ENCODE measurements around the gene KIZ.

The KIZ gene

DNA sequence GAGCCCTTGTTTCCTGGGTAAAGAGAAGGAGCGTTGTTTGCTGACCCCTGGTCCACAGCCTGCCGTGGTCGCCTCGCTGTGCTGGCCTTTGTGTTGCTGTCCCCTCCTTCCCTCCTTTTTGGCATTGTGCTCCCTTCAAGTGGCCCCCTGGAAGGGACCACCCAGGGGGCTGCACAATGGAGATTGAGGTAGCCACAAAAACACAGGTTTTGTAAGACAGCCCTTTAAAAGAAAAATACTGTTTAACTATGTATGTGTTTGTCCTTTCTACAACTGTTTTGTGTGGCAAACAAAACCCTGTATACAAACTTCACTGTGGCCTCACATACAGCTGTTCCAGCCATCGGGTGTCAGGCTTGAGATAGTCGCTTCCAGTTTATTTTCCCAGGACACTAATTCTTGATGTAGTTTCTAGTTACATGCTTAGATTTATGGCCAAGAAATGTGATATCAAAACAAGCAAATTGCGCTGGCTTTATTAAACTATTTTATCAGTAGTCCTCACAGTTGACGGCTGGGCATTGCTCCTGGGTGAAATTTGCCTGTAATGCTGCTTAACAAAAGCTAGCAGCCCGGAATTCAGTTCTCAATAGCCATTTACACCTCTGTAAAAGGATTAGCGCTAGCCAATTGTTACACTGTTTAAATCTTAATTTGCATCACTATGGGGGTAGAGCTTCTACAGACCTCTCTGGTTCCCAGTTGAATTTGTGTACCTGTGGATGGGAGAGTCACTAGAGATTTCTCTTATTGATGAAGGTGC lies 64.1 kb downstream of the KIZ start:
- TF ChIP-seq, protein P1, sequence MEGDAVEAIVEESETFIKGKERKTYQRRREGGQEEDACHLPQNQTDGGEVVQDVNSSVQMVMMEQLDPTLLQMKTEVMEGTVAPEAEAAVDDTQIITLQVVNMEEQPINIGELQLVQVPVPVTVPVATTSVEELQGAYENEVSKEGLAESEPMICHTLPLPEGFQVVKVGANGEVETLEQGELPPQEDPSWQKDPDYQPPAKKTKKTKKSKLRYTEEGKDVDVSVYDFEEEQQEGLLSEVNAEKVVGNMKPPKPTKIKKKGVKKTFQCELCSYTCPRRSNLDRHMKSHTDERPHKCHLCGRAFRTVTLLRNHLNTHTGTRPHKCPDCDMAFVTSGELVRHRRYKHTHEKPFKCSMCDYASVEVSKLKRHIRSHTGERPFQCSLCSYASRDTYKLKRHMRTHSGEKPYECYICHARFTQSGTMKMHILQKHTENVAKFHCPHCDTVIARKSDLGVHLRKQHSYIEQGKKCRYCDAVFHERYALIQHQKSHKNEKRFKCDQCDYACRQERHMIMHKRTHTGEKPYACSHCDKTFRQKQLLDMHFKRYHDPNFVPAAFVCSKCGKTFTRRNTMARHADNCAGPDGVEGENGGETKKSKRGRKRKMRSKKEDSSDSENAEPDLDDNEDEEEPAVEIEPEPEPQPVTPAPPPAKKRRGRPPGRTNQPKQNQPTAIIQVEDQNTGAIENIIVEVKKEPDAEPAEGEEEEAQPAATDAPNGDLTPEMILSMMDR (IDR thresholded peaks at IDR 0.05; ENCODE audit: extremely low read depth, insufficient read depth, missing control alignments) = no peak
- no peak for DNase-seq (ENCODE audit: low spot score)

DNA sequence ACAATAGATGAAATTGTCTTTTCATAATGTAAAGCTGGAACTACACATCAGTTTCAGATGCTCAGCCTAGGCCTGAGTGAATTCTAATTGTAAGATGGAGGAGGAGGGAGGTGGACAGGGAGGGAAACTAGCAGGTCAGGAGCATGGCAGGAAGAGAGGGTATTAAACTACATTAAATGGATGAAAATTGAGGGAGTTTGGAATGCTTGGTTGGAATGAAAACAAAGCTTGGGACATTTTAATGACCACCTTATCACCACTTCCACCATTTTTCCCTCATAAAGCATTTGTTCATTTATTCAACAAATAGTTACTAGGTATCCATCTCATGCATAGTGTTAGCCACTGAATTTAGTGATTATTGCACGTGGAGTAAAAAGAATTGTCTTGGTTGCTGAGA lies 65.0 kb downstream of the KIZ start:
- TF ChIP-seq, protein P1 (IDR thresholded peaks at IDR 0.05; ENCODE audit: extremely low read depth, insufficient read depth, missing control alignments) = no peak
- in situ Hi-C loops (cut with MboI; ENCODE audit: low pct_unique_long_range_greater_than_20kb, low sequenced_read_pairs, unreplicated experiment) = loop anchor here (10.0 kb wide), 1 partner anchor 56 kb away; no protein-coding TSS in a partner anchor
- no peak for DNase-seq (ENCODE audit: low spot score)

More for the DNA sequence above, 64.1 kb downstream of the KIZ start:
- in situ Hi-C loops (cut with MboI; ENCODE audit: low pct_unique_long_range_greater_than_20kb, low sequenced_read_pairs, unreplicated experiment) = loop anchor here (10.0 kb wide), 1 partner anchor 55 kb away; no protein-coding TSS in a partner anchor

DNA sequence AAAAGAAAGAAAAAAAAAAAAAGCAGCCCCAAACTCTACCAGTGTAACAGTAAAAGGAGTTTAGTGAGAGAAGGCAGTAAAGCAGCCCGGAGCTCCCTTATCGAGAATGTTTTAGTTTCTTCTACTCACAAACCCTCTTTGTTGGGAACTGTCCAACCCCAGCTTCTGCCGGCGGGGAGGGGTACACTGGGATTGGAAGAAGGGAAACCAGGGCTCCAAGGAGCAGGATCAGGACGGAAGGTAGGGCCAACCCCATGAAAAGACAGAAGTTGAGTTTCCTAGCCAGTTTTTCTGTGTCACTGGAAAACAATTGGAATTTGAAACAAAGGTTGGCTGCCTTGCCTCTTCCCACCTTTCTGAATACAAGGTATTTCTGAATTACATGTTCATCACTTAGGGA lies 66.0 kb downstream of the KIZ start:
- TF ChIP-seq, protein P1 (IDR thresholded peaks at IDR 0.05; ENCODE audit: extremely low read depth, insufficient read depth, missing control alignments) = no peak
- no peak for DNase-seq (ENCODE audit: low spot score)
- in situ Hi-C loops (cut with MboI; ENCODE audit: low pct_unique_long_range_greater_than_20kb, low sequenced_read_pairs, unreplicated experiment) = loop anchor here (10.0 kb wide), 1 partner anchor 57 kb away; no protein-coding TSS in a partner anchor

DNA sequence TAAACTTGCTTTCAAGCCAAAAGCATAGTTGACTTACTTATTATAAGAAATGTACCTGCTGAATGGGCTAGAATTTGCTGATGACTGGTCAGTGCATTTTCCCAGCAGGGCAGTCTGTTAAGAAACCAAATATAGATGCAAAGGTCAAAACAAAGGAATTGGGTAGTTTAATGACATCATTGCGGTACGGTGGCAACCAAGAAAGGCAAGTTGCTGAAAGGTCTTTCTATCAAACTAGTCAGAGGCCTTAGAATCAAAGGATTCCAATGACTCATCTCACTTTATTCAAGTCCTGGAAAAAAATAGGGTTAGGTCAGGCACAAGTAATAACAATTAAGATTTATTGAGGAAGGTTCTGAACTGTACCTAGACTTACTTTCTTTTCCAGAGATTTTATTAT lies 76.4 kb downstream of the KIZ start:
- TF ChIP-seq, protein P1 (IDR thresholded peaks at IDR 0.05; ENCODE audit: extremely low read depth, insufficient read depth, missing control alignments) = no peak
- no peak for DNase-seq (ENCODE audit: low spot score)
- in situ Hi-C loops (cut with MboI; ENCODE audit: low pct_unique_long_range_greater_than_20kb, low sequenced_read_pairs, unreplicated experiment) = no loop called here

DNA sequence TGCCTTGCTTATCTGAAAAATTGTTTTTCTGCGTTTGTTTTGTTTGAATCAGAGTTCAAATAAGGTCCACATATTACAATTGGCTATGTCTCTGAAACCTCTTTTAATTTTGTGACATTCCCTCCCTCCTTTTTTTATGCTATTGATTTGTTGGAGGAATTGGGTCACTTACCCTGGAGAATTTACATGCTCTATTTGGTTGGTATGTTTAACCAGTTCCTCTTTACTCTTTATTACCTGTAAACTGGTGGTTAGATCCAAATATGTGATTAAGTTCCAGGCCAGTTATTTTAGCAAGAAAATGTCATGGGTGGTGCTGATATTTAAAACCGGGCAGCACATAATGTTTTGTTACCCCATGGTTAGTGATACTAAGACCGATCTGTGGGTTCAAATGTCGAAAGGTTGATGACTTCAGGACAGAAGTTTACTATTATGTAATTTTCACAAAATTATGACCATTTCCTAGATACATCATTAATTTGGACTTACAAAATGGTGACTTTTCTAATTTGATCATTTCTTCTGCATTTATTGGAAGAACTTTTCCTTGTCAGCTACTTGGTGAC lies 77.3 kb downstream of the KIZ start:
- no peak for DNase-seq (ENCODE audit: low spot score)
- in situ Hi-C loops (cut with MboI; ENCODE audit: low pct_unique_long_range_greater_than_20kb, low sequenced_read_pairs, unreplicated experiment) = no loop called here

DNA sequence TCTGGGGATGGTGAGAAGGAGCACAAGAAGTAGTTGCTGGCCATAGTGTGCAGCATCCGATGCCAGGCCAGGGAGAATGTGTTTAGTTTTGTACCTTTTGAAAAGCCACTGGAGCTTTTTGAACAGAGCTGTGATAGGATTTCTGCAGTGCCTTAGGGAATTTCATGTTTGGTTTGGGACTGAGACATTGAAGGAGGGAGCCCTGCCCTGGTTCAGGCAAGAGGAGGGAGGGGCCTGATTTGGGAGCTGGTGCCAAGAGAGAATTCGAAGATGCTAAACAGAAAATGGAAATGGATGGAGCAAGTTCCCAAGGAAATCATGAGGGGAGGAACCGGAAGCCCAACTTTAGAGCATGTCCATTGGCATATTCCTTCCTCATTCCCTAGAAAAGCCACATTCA lies 80.7 kb downstream of the KIZ start:
- in situ Hi-C loops (cut with MboI; ENCODE audit: low pct_unique_long_range_greater_than_20kb, low sequenced_read_pairs, unreplicated experiment) = no loop called here
- no peak for DNase-seq (ENCODE audit: low spot score)
- TF ChIP-seq, protein P1 (IDR thresholded peaks at IDR 0.05; ENCODE audit: extremely low read depth, insufficient read depth, missing control alignments) = no peak

More for the DNA sequence above, 77.3 kb downstream of the KIZ start:
- TF ChIP-seq, protein P1 (IDR thresholded peaks at IDR 0.05; ENCODE audit: extremely low read depth, insufficient read depth, missing control alignments) = no peak

Data from GM13977 (cell line).